ENCODE data around the gene QSOX2. TPM values are rescaled to one million over a fixed set of nuclear protein-coding genes. Genes with fewer than 3 reads are reported as not detected.

QSOX2 gene
- total RNA-seq, 1 experiment from 2014 or later, result 20.5 TPM

DNA sequence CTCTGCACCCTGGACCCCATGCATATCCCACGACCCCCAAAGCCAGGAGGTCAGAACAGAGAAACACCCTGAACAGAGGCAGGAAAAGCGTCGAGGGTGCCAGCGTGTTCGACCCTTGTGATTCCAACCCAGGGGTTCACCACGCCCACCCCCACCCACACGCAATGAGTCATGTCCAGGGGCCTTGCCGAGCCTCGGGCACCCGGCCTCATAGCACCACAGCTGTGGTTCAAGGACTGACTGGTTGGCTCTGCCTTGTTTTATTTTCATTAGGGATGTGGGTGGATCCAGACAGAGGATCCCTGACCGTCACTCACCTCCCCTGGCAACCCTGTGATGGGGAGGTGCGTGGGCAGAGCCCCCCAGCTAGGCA lies 9.5 kb upstream of the QSOX2 start:
- TF ChIP-seq, protein P1, sequence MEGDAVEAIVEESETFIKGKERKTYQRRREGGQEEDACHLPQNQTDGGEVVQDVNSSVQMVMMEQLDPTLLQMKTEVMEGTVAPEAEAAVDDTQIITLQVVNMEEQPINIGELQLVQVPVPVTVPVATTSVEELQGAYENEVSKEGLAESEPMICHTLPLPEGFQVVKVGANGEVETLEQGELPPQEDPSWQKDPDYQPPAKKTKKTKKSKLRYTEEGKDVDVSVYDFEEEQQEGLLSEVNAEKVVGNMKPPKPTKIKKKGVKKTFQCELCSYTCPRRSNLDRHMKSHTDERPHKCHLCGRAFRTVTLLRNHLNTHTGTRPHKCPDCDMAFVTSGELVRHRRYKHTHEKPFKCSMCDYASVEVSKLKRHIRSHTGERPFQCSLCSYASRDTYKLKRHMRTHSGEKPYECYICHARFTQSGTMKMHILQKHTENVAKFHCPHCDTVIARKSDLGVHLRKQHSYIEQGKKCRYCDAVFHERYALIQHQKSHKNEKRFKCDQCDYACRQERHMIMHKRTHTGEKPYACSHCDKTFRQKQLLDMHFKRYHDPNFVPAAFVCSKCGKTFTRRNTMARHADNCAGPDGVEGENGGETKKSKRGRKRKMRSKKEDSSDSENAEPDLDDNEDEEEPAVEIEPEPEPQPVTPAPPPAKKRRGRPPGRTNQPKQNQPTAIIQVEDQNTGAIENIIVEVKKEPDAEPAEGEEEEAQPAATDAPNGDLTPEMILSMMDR (IDR thresholded peaks at IDR 0.05; ENCODE audit: unreplicated experiment), result no peak
- Mint-ChIP-seq H3K4me1 (ENCODE audit: low read depth, unreplicated experiment) (no peaks in the 10 kb centered on the region), H3K36me3 (ENCODE audit: insufficient read depth, unreplicated experiment) (no peaks in the 10 kb centered on the region), H3K27ac (ENCODE audit: unreplicated experiment) (no peak overlapping the region), H3K9me3 (ENCODE audit: low read depth, unreplicated experiment) (no peaks in the 10 kb centered on the region), H3K4me3 (ENCODE audit: low read depth, unreplicated experiment) (no peak overlapping the region), H3K27me3 (ENCODE audit: unreplicated experiment) (peaks cover 34% of the 10 kb centered on the region)
- no peak for DNase-seq
- intact Hi-C loops (cut with micrococcal nuclease; ENCODE audit: unreplicated experiment), result no loop called here
- BruUV-seq (replicated peaks), result no TSS peak
- CTCF ChIA-PET, result no interaction called here

- intact Hi-C loops (cut with micrococcal nuclease; ENCODE audit: unreplicated experiment), result no loop called here
- TF ChIP-seq, protein P1 (IDR thresholded peaks at IDR 0.05; ENCODE audit: unreplicated experiment), result no peak
- DNase-seq, result no peak
- H3K4me3 Mint-ChIP-seq (ENCODE audit: low read depth, unreplicated experiment), result no peak overlapping the region
- H3K36me3 Mint-ChIP-seq (ENCODE audit: insufficient read depth, unreplicated experiment), result no peaks in the 10 kb centered on the region
- H3K27ac Mint-ChIP-seq (ENCODE audit: unreplicated experiment), result no peak overlapping the region
- CTCF ChIA-PET, result no interaction called here
- no peaks in the 10 kb centered on the region for H3K4me1 Mint-ChIP-seq (ENCODE audit: low read depth, unreplicated experiment)
- peaks cover 36% of the 10 kb centered on the region for H3K27me3 Mint-ChIP-seq (ENCODE audit: unreplicated experiment)
- no peaks in the 10 kb centered on the region for H3K9me3 Mint-ChIP-seq (ENCODE audit: low read depth, unreplicated experiment)
- BruUV-seq (replicated peaks), result no TSS peak
These were observed 9.0 kb upstream of the QSOX2 start for GRCh38 chr9:136254381-136255165.

- Mint-ChIP-seq H3K4me3 (ENCODE audit: low read depth, unreplicated experiment) (no peak overlapping the region), H3K27me3 (ENCODE audit: unreplicated experiment) (peaks cover 31% of the 10 kb centered on the region), H3K36me3 (ENCODE audit: insufficient read depth, unreplicated experiment) (no peaks in the 10 kb centered on the region), H3K9me3 (ENCODE audit: low read depth, unreplicated experiment) (no peaks in the 10 kb centered on the region), H3K4me1 (ENCODE audit: low read depth, unreplicated experiment) (no peaks in the 10 kb centered on the region), H3K27ac (ENCODE audit: unreplicated experiment) (no peak overlapping the region)
- intact Hi-C loops (cut with micrococcal nuclease; ENCODE audit: unreplicated experiment), result no loop called here
- no TSS peak for BruUV-seq (replicated peaks)
- CTCF ChIA-PET, result no interaction called here
- no peak for DNase-seq
- TF ChIP-seq, protein P1 (IDR thresholded peaks at IDR 0.05; ENCODE audit: unreplicated experiment), result no peak
These were observed 7.9 kb upstream of the QSOX2 start for GRCh38 chr9:136253246-136254130.

- CTCF ChIA-PET, result no interaction called here
- H3K27me3 Mint-ChIP-seq (ENCODE audit: unreplicated experiment), result peaks cover 28% of the 10 kb centered on the region
- BruUV-seq (replicated peaks), result no TSS peak
- no peak overlapping the region for H3K4me3 Mint-ChIP-seq (ENCODE audit: low read depth, unreplicated experiment)
- H3K27ac Mint-ChIP-seq (ENCODE audit: unreplicated experiment), result no peak overlapping the region
- TF ChIP-seq, protein P1 (IDR thresholded peaks at IDR 0.05; ENCODE audit: unreplicated experiment), result no peak
- H3K9me3 Mint-ChIP-seq (ENCODE audit: low read depth, unreplicated experiment), result no peaks in the 10 kb centered on the region
- intact Hi-C loops (cut with micrococcal nuclease; ENCODE audit: unreplicated experiment), result no loop called here
- H3K4me1 Mint-ChIP-seq (ENCODE audit: low read depth, unreplicated experiment), result no peaks in the 10 kb centered on the region
- no peaks in the 10 kb centered on the region for H3K36me3 Mint-ChIP-seq (ENCODE audit: insufficient read depth, unreplicated experiment)
- DNase-seq, result no peak
These were observed 7.2 kb upstream of the QSOX2 start for GRCh38 chr9:136252846-136253245.

Measured in Calu3 (cell line).